A673 (cell line): ENCODE data around the gene USP22.

Experiments
- EZH2 ChIP-seq: fragments of 200-600 bp; sonication (generic); IDR thresholded peaks from 2 replicates; pipeline ENCODE4 v1.6.1; 2017; ENCODE audit warnings: borderline replicate concordance, low read depth, mild to moderate bottlenecking, mixed read lengths, antibody characterized with exemption, low read length; ENCODE audit not compliant: poor library complexity, severe bottlenecking
- TF ChIP-seq, protein P1 (sequence below): fragments of 300-800, 200-600 bp; sonication (generic); conservative IDR thresholded peaks from 2 replicates; pipeline ENCODE4 v1.5.1; 2017; ENCODE audit warnings: low read depth, mild to moderate bottlenecking, antibody characterized with exemption, low read length, moderate library complexity, mixed read lengths

DNA sequence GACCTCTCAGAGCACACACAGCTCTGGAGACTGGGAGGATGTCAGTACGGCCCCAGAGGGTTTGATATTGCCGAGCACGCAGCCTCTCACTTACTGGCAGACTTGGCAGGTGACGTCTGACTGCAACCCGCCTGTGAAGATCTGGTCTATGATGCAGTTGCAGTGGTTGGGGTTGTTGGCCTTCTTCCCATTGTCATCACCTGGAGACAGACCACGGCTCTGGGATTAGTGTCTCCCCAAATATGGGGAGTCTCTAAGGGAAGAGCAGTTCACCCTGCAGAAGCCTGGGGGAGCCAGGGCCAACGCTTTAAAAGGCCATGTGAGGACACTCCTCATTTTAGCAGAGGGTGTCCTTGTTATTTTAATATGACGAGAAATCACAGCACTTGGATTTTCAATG is 30.1 kb downstream of the USP22 start:
- TF ChIP-seq, protein P1, sequence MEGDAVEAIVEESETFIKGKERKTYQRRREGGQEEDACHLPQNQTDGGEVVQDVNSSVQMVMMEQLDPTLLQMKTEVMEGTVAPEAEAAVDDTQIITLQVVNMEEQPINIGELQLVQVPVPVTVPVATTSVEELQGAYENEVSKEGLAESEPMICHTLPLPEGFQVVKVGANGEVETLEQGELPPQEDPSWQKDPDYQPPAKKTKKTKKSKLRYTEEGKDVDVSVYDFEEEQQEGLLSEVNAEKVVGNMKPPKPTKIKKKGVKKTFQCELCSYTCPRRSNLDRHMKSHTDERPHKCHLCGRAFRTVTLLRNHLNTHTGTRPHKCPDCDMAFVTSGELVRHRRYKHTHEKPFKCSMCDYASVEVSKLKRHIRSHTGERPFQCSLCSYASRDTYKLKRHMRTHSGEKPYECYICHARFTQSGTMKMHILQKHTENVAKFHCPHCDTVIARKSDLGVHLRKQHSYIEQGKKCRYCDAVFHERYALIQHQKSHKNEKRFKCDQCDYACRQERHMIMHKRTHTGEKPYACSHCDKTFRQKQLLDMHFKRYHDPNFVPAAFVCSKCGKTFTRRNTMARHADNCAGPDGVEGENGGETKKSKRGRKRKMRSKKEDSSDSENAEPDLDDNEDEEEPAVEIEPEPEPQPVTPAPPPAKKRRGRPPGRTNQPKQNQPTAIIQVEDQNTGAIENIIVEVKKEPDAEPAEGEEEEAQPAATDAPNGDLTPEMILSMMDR: no peak
- TF ChIP-seq EZH2: no peak
